Astrocyte of the cerebellum (primary cell): Measurements from ENCODE around the gene PIP4K2C.

Source experiments
- DNase-seq: peaks from one replicate; pipeline ENCODE4 v3.0.0-alpha.2; 2011; ENCODE audit warnings: low read depth
- H3K4me3 ChIP-seq: 2 replicates; pipeline ENCODE4 v1.5.1; 2011; ENCODE audit warnings: mild to moderate bottlenecking, low read depth, low read length, moderate library complexity
- CTCF ChIP-seq: IDR thresholded peaks from 2 replicates; pipeline ENCODE4 v1.5.1; 2012; ENCODE audit warnings: low read length, low read depth, moderate library complexity, mild to moderate bottlenecking; ENCODE audit errors: missing control alignments
- in situ Hi-C: cut with HindIII; loops from 2 replicates; pipeline ENCODE4 v1.10.0; 2017; ENCODE audit warnings: low sequenced_read_pairs

Gene PIP4K2C

GRCh38 chr12:57550641-57551549, 40.1 kb upstream of the PIP4K2C start:
- peak overlapping the region; percentile 65 for H3K4me3 ChIP-seq
- in situ Hi-C loops: no loop called here
- no peak for DNase-seq
- TF ChIP-seq CTCF: no peak

- in situ Hi-C loops: no loop called here
- no peak for TF ChIP-seq CTCF
- no peak overlapping the region for H3K4me3 ChIP-seq
- DNase-seq: no peak
Measured at GRCh38 chr12:57551637-57552305, 39.2 kb upstream of the PIP4K2C start.

- in situ Hi-C loops: no loop called here
- TF ChIP-seq CTCF: no peak
- DNase-seq: no peak
- no peak overlapping the region for H3K4me3 ChIP-seq
Measured at GRCh38 chr12:57552306-57552651, 38.7 kb upstream of the PIP4K2C start.

GRCh38 chr12:57552835-57553313, 38.1 kb upstream of the PIP4K2C start:
- in situ Hi-C loops: no loop called here
- no peak for TF ChIP-seq CTCF

GRCh38 chr12:57553343-57554202, 37.4 kb upstream of the PIP4K2C start:
- H3K4me3 ChIP-seq: no peak overlapping the region
- in situ Hi-C loops: no loop called here
- DNase-seq: no peak
- no peak for TF ChIP-seq CTCF

More at GRCh38 chr12:57552835-57553313, 38.1 kb upstream of the PIP4K2C start:
- H3K4me3 ChIP-seq: no peak overlapping the region
- DNase-seq: no peak

GRCh38 chr12:57554453-57554852, 36.5 kb upstream of the PIP4K2C start:
- no peak for DNase-seq
- TF ChIP-seq CTCF: no peak
- in situ Hi-C loops: no loop called here
- no peak overlapping the region for H3K4me3 ChIP-seq
